Ishikawa (cell line): ENCODE results near the gene SH3BP4.

Experiments used
- CEBPB ChIP-seq: IDR thresholded peaks from 2 replicates; pipeline ENCODE4 v1.6.1; 2012
- EGR1 ChIP-seq: IDR thresholded peaks from 2 replicates; pipeline ENCODE4 v1.6.1; 2012
- EP300 ChIP-seq: IDR thresholded peaks from 2 replicates; pipeline ENCODE4 v1.6.1; 2012; ENCODE audit warnings: borderline replicate concordance
- FOXM1 ChIP-seq: IDR thresholded peaks from 2 replicates; pipeline ENCODE4 v1.6.1; 2012; ENCODE audit warnings: low read depth, borderline replicate concordance
- NFIC ChIP-seq: IDR thresholded peaks from 2 replicates; pipeline ENCODE4 v1.6.1; 2012
- RAD21 ChIP-seq: IDR thresholded peaks from 2 replicates; pipeline ENCODE4 v1.6.1; 2012; ENCODE audit warnings: low read depth
- TAF1 ChIP-seq: IDR thresholded peaks from 2 replicates; pipeline ENCODE4 v1.6.1; 2012; ENCODE audit warnings: low read depth, mild to moderate bottlenecking
- TCF12 ChIP-seq: IDR thresholded peaks from 2 replicates; pipeline ENCODE4 v1.6.1; 2012; ENCODE audit warnings: low read depth
- TEAD4 ChIP-seq: IDR thresholded peaks from 2 replicates; pipeline ENCODE4 v1.6.1; 2012
- YY1 ChIP-seq: IDR thresholded peaks from 2 replicates; pipeline ENCODE4 v1.6.1; 2012; ENCODE audit warnings: low read depth
- ZBTB7A ChIP-seq: IDR thresholded peaks from 2 replicates; pipeline ENCODE4 v1.6.1; 2012; ENCODE audit warnings: low read depth
- TF ChIP-seq, protein P1 (sequence below): IDR thresholded peaks from 2 replicates; pipeline ENCODE4 v1.6.1; 2012
- TF ChIP-seq, protein P2 (sequence below): IDR thresholded peaks from 2 replicates; pipeline ENCODE4 v1.6.1; 2012
- TF ChIP-seq, protein P3 (sequence below): IDR thresholded peaks from 2 replicates; pipeline ENCODE4 v1.6.1; 2012; ENCODE audit warnings: low read depth, mild to moderate bottlenecking

Gene SH3BP4

GRCh38 chr2:234966340-234966739 is 14.5 kb downstream of the SH3BP4 start:
- TF ChIP-seq CEBPB (peak; percentile 35; the same call in 1 of the 2 replicates), NFIC (no peak), TCF12 (no peak)

DNA sequence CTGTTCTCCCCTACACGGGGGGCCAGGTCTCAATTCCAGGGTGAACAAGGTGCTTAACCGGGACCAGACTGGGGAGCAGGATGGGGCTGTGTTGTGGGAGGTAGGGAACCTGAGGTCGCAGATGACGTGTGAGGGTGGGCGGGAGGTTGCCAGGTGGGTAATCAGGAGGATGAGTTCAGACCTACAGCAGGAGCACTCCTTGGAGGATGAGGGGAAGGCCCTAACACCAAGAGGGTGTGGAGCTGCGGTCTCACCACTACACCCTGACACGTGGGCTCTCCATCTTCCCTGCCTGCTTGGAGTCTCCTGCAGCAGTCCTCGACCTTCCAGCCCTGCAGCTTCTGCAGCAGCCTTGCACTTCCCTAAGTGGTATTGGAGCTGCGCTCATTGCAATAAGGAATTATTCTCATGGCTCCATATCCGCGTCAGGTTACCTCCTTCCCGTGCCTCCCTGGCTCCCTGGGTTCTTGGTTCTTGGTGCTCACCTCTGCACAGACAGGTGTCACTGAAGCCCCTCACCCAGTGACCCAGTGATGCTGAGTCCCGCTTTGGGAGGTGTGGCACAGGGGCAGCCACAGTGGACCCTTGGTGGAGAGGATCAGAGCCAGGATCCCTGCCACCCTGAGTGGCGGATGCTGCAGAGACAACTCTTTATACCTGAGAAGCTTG is 15.5 kb downstream of the SH3BP4 start:
- TF ChIP-seq RAD21, result no peak
- no peak for TF ChIP-seq TEAD4
- TF ChIP-seq TAF1, result no peak
- TF ChIP-seq, protein P1, sequence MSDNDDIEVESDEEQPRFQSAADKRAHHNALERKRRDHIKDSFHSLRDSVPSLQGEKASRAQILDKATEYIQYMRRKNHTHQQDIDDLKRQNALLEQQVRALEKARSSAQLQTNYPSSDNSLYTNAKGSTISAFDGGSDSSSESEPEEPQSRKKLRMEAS, result 0 out of 2 replicates have a peak, but pooled peaks have one; percentile 7
- TF ChIP-seq, protein P2, sequence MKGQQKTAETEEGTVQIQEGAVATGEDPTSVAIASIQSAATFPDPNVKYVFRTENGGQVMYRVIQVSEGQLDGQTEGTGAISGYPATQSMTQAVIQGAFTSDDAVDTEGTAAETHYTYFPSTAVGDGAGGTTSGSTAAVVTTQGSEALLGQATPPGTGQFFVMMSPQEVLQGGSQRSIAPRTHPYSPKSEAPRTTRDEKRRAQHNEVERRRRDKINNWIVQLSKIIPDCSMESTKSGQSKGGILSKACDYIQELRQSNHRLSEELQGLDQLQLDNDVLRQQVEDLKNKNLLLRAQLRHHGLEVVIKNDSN, result no peak

GRCh38 chr2:234967870-234968208 is 16.0 kb downstream of the SH3BP4 start:
- TF ChIP-seq EGR1 (no peak), EP300 (peak; percentile 66; the same call in 1 of the 2 replicates), NFIC (peak; percentile 23; the same call in 1 of the 2 replicates), TEAD4 (no peak), TCF12 (peak; percentile 85), CEBPB (no peak)
- TF ChIP-seq, protein P1, result peak; percentile 41; the same call in 1 of the 2 replicates

DNA sequence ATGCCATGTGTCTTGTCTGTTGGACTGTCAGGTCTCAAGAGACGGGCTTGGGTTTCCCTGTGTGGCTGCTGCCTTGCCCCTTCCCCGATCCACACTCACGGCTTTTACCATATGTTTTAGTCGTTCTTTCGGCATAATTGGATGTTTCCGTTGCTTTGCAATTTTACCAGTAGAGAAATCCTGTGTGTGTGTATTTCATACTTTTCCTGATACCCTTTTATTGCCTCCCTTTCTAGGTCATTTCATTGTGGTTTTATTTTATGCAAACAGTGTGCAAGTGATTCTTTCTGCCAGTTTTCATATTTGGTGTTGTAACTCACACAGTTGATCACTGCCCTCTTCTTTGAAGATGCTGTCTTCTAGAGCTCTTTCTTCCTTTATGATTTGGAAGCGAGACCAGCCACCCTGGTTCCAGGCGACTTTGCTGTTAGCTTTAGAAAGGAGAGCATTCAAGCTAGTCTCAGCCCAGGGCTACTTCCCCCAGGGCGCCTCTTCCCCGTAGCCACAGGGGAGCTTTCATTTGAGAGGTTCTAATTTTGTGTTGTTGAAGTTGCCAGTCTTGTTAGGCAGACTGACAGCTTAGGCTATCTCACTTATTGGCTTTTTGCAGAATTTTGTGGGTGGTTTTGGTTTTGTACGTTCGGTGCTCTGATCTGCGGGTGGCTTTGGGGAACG is 17.0 kb downstream of the SH3BP4 start:
- TF ChIP-seq RAD21 (no peak), ZBTB7A (no peak), FOXM1 (no peak), TAF1 (no peak), EGR1 (no peak), TEAD4 (no peak), TCF12 (no peak), YY1 (no peak), EP300 (no peak), CEBPB (no peak)
- TF ChIP-seq, protein P2, result no peak
- TF ChIP-seq, protein P3, sequence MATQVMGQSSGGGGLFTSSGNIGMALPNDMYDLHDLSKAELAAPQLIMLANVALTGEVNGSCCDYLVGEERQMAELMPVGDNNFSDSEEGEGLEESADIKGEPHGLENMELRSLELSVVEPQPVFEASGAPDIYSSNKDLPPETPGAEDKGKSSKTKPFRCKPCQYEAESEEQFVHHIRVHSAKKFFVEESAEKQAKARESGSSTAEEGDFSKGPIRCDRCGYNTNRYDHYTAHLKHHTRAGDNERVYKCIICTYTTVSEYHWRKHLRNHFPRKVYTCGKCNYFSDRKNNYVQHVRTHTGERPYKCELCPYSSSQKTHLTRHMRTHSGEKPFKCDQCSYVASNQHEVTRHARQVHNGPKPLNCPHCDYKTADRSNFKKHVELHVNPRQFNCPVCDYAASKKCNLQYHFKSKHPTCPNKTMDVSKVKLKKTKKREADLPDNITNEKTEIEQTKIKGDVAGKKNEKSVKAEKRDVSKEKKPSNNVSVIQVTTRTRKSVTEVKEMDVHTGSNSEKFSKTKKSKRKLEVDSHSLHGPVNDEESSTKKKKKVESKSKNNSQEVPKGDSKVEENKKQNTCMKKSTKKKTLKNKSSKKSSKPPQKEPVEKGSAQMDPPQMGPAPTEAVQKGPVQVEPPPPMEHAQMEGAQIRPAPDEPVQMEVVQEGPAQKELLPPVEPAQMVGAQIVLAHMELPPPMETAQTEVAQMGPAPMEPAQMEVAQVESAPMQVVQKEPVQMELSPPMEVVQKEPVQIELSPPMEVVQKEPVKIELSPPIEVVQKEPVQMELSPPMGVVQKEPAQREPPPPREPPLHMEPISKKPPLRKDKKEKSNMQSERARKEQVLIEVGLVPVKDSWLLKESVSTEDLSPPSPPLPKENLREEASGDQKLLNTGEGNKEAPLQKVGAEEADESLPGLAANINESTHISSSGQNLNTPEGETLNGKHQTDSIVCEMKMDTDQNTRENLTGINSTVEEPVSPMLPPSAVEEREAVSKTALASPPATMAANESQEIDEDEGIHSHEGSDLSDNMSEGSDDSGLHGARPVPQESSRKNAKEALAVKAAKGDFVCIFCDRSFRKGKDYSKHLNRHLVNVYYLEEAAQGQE, result no peak
- TF ChIP-seq, protein P1, result no peak

DNA sequence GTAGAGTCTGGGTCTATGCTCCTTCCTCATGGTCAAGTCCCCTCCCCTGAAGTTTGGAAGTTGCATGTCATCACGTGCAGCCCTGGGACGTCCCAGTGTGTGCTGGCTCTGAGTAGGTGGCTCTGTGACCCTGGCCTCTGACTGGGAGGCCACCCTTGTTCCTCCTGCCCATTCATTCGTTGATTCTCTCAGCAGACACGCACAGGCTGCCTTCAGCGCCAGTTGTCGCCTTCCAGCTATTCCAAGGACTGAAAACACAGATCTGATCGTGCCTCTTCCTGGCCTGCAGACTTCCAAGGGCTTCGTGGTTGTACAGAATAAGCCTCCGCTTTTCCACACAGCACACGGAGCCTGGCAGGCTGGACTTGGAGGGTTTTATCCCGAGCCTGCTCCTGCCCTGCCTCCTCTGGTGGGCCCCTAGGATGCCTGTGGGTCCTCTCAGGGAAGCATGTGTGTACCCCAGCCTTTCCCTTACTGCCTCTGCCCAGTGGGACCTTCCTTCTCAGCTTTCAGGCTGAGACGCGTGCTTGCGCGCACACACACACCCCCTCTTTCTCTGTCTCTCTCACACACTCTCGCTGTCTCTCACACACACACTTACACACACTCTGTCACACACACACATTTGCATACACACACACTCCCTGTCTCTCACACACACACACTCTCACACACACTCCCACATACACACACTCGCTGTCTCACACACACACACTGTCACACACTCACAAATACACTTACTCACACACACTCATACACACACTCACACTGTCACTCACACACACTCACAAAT is 17.7 kb downstream of the SH3BP4 start:
- TF ChIP-seq, protein P1, result 0 out of 2 replicates have a peak, but pooled peaks have one; percentile 27
- TF ChIP-seq, protein P2, result peak; percentile 48
- TF ChIP-seq TEAD4, result no peak

DNA sequence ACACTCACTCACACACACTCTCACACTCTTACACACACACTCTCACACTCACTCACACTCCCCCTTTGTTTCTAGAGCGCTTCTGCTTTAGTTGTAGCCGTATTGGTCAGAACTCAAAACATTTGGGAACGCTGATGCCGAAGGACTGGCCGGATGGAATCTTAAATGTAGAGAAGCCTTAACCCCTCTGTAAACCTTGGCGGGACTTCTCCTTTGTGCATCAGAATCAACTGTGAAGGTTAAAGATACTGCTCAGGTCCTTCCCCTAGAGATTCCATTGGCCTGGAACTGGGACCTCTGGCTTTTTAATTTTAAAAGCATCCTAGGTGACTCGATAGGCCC is 18.3 kb downstream of the SH3BP4 start:
- TF ChIP-seq, protein P2, result no peak
- TF ChIP-seq, protein P3, result no peak
- no peak for TF ChIP-seq NFIC
- no peak for TF ChIP-seq YY1
